Activated T-cell treated with anti-CD3 and anti-CD28 coated beads, Interleukin-2, amount 50 U/mL, for 24 hours (primary cell): ENCODE results near the gene RIOX2.
"Not testable (repeated sequence)": the region's sequence is repeated elsewhere in the genome, so short reads cannot be mapped to it uniquely, and the experiment has no call there.

Source experiments
- DNase-seq: peaks from one replicate; pipeline ENCODE4 v3.0.0-alpha.2; 2020
- H3K27ac Mint-ChIP-seq: 2 replicates; pipeline ENCODE4 v1.8.0; 2020; ENCODE audit warnings: mild to moderate bottlenecking, mixed read lengths
- H3K27me3 Mint-ChIP-seq: 2 replicates; pipeline ENCODE4 v1.8.0; 2020; ENCODE audit warnings: mixed read lengths
- H3K36me3 Mint-ChIP-seq: 2 replicates; pipeline ENCODE4 v1.8.0; 2020; ENCODE audit warnings: low read depth, mixed read lengths
- H3K4me1 Mint-ChIP-seq: 2 replicates; pipeline ENCODE4 v1.8.0; 2020; ENCODE audit warnings: low read depth, mixed read lengths
- H3K4me3 Mint-ChIP-seq: 2 replicates; pipeline ENCODE4 v1.8.0; 2020; ENCODE audit warnings: mild to moderate bottlenecking, moderate library complexity, mixed read lengths
- H3K9me3 Mint-ChIP-seq: 2 replicates; pipeline ENCODE4 v1.8.0; 2020; ENCODE audit warnings: mixed read lengths

Gene RIOX2

GRCh38 chr3:97971679-97972567, at the start of gene RIOX2:
TSS of gene RIOX2 (minus strand) at chr3:97972431. CDS start at chr3:97967593, 4,838 bp downstream.
- Mint-ChIP-seq H3K4me3 (peak within 1 kb of the TSS; percentile 89), H3K36me3 (peaks cover 37% of the 10 kb centered on the region), H3K9me3 (no peaks in the 10 kb centered on the region), H3K4me1 (peaks cover 62% of the 10 kb centered on the region), H3K27ac (peak within 1 kb of the TSS; percentile 95), H3K27me3 (no peaks in the 10 kb centered on the region)
- peak; percentile 87 for DNase-seq

GRCh38 chr3:98020412-98020811, 48.2 kb upstream of the RIOX2 start:
- no peak for DNase-seq
- Mint-ChIP-seq H3K9me3 (no peaks in the 10 kb centered on the region), H3K27ac (no peak overlapping the region), H3K36me3 (no peaks in the 10 kb centered on the region), H3K4me3 (no peak overlapping the region), H3K4me1 (peaks cover 4% of the 10 kb centered on the region), H3K27me3 (no peaks in the 10 kb centered on the region)

GRCh38 chr3:98018301-98018700, 46.1 kb upstream of the RIOX2 start:
- Mint-ChIP-seq H3K4me1 (peaks cover 3% of the 10 kb centered on the region), H3K9me3 (no peaks in the 10 kb centered on the region), H3K27ac (no peak overlapping the region), H3K27me3 (no peaks in the 10 kb centered on the region), H3K4me3 (no peak overlapping the region), H3K36me3 (no peaks in the 10 kb centered on the region)
- no peak for DNase-seq

GRCh38 chr3:98014268-98014585, 42.0 kb upstream of the RIOX2 start:
- no peak overlapping the region for H3K4me3 Mint-ChIP-seq
- H3K27ac Mint-ChIP-seq = no peak overlapping the region
- no peaks in the 10 kb centered on the region for H3K9me3 Mint-ChIP-seq
- peaks cover 2% of the 10 kb centered on the region for H3K4me1 Mint-ChIP-seq
- DNase-seq = no peak
- H3K27me3 Mint-ChIP-seq = no peaks in the 10 kb centered on the region
- no peaks in the 10 kb centered on the region for H3K36me3 Mint-ChIP-seq

- H3K4me1 Mint-ChIP-seq = peaks cover 6% of the 10 kb centered on the region
- H3K36me3 Mint-ChIP-seq = no peaks in the 10 kb centered on the region
- no peak overlapping the region for H3K4me3 Mint-ChIP-seq
- no peak overlapping the region for H3K27ac Mint-ChIP-seq
- no peak for DNase-seq
- no peaks in the 10 kb centered on the region for H3K9me3 Mint-ChIP-seq
- no peaks in the 10 kb centered on the region for H3K27me3 Mint-ChIP-seq
Measured at GRCh38 chr3:98013411-98014267, 41.4 kb upstream of the RIOX2 start.

GRCh38 chr3:98012979-98013378, 40.7 kb upstream of the RIOX2 start:
- Mint-ChIP-seq H3K4me1 (peaks cover 8% of the 10 kb centered on the region), H3K9me3 (no peaks in the 10 kb centered on the region), H3K4me3 (no peak overlapping the region), H3K27me3 (no peaks in the 10 kb centered on the region), H3K27ac (no peak overlapping the region), H3K36me3 (no peaks in the 10 kb centered on the region)
- DNase-seq = no peak

- H3K9me3 Mint-ChIP-seq, H3K27me3 Mint-ChIP-seq, H3K4me3 Mint-ChIP-seq, H3K36me3 Mint-ChIP-seq, H3K27ac Mint-ChIP-seq, DNase-seq: not testable (repeated sequence)
- H3K4me1 Mint-ChIP-seq = peaks cover 21% of the 10 kb centered on the region
Measured at GRCh38 chr3:98010883-98011449, 38.7 kb upstream of the RIOX2 start.

- no peak overlapping the region for H3K4me3 Mint-ChIP-seq
- H3K9me3 Mint-ChIP-seq = no peaks in the 10 kb centered on the region
- no peaks in the 10 kb centered on the region for H3K27me3 Mint-ChIP-seq
- H3K36me3 Mint-ChIP-seq = no peaks in the 10 kb centered on the region
- peaks cover 21% of the 10 kb centered on the region for H3K4me1 Mint-ChIP-seq
- no peak for DNase-seq
- H3K27ac Mint-ChIP-seq = no peak overlapping the region
Measured at GRCh38 chr3:98010194-98010882, 38.1 kb upstream of the RIOX2 start.

- Mint-ChIP-seq H3K9me3 (no peaks in the 10 kb centered on the region), H3K4me1 (peaks cover 29% of the 10 kb centered on the region), H3K27ac (no peak overlapping the region), H3K27me3 (no peaks in the 10 kb centered on the region), H3K36me3 (no peaks in the 10 kb centered on the region), H3K4me3 (no peak overlapping the region)
- no peak for DNase-seq
Measured at GRCh38 chr3:98008855-98009254, 36.6 kb upstream of the RIOX2 start.

GRCh38 chr3:98005438-98005837, 33.2 kb upstream of the RIOX2 start:
- Mint-ChIP-seq H3K27me3 (no peaks in the 10 kb centered on the region), H3K27ac (no peak overlapping the region), H3K36me3 (no peaks in the 10 kb centered on the region), H3K4me1 (peaks cover 36% of the 10 kb centered on the region), H3K9me3 (no peaks in the 10 kb centered on the region), H3K4me3 (no peak overlapping the region)
- DNase-seq = no peak

- DNase-seq = no peak
- Mint-ChIP-seq H3K27ac (no peak overlapping the region), H3K27me3 (no peaks in the 10 kb centered on the region), H3K9me3 (no peaks in the 10 kb centered on the region), H3K4me3 (no peak overlapping the region), H3K4me1 (peaks cover 36% of the 10 kb centered on the region), H3K36me3 (no peaks in the 10 kb centered on the region)
Measured at GRCh38 chr3:98004721-98005120, 32.5 kb upstream of the RIOX2 start.

- H3K4me1 Mint-ChIP-seq = peaks cover 29% of the 10 kb centered on the region
- no peaks in the 10 kb centered on the region for H3K27me3 Mint-ChIP-seq
- no peaks in the 10 kb centered on the region for H3K36me3 Mint-ChIP-seq
- peak overlapping the region; percentile 62 for H3K27ac Mint-ChIP-seq
- DNase-seq = no peak
- no peaks in the 10 kb centered on the region for H3K9me3 Mint-ChIP-seq
- H3K4me3 Mint-ChIP-seq = no peak overlapping the region
Measured at GRCh38 chr3:98003306-98003969, 31.2 kb upstream of the RIOX2 start.

- H3K27me3 Mint-ChIP-seq = no peaks in the 10 kb centered on the region
Measured at GRCh38 chr3:98002717-98003116, 30.5 kb upstream of the RIOX2 start.

GRCh38 chr3:97999994-98000393, 27.8 kb upstream of the RIOX2 start:
- Mint-ChIP-seq H3K9me3 (no peaks in the 10 kb centered on the region), H3K36me3 (no peaks in the 10 kb centered on the region), H3K27ac (no peak overlapping the region), H3K4me1 (peaks cover 15% of the 10 kb centered on the region), H3K4me3 (no peak overlapping the region), H3K27me3 (no peaks in the 10 kb centered on the region)
- DNase-seq = no peak

More at GRCh38 chr3:98002717-98003116, 30.5 kb upstream of the RIOX2 start:
- Mint-ChIP-seq H3K4me1 (peaks cover 26% of the 10 kb centered on the region), H3K27ac (no peak overlapping the region), H3K9me3 (no peaks in the 10 kb centered on the region), H3K4me3 (no peak overlapping the region), H3K36me3 (no peaks in the 10 kb centered on the region)
- no peak for DNase-seq
